NCI-H2171 treated with DMSO at 0.1 percent for 48 hours (cell line): ENCODE data around the gene GMEB2.
A peak's percentile ranks its signal among the peaks of the same experiment; 100 is the strongest.

Source experiments
- DNase-seq: peaks from one replicate; lab custom pipeline; 2025; lab: John Stamatoyannopoulos, UW

Gene GMEB2

DNA sequence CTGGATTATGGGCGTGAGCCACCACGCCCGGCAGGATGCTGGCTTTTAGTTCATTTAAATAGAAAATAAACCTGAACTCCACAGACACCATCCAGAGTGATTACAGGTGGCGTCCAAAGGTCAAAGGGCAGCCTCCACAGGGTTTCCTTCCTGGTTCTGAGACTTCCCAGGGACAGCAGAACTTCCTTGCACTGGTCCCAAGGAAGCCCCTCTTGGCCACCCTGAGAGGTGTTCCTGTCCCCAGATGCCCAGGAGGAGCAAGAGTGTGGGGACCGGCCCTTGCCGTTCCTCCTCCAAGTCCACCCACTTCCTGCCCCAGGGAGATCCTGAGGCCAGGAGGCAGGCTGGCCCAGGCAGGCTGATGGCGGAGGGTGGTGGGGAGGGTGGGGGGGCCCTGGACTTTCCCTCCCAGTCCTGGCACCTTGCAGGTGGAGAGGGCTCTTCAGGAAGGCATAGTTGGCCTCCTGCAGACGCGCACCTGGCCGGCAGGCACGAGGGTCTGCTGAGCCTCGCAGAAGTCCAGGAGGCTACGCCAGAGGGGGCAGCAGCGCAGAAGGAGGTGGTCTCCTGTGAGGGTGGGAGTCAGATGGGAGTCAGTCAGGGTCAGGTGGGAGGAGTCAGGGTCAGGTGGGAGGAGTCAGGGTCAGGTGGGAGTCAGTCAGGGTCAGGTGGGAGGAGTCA is 68.0 kb downstream of the GMEB2 start:
- DNase-seq: no peak

DNA sequence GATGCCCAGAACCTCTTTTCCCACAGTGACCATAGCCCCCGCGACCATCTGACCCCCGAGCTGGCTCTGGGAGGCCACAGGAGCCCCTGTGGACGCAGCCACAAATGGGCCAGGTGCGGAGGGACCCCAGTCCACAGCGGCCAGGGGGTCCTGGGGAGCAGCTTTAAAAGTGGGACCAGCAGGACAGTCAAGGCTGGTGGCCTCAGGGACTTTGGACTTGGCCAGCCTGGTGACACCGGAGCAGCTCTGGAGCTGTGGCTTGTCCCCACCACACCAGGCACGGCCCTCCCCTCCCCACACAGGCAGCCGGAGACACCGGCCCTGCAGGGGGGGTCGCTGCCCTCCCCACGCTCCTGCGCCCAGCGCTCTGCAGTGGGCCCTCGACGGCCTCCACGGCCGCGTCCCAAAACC is 69.4 kb downstream of the GMEB2 start:
- DNase-seq: no peak

DNA sequence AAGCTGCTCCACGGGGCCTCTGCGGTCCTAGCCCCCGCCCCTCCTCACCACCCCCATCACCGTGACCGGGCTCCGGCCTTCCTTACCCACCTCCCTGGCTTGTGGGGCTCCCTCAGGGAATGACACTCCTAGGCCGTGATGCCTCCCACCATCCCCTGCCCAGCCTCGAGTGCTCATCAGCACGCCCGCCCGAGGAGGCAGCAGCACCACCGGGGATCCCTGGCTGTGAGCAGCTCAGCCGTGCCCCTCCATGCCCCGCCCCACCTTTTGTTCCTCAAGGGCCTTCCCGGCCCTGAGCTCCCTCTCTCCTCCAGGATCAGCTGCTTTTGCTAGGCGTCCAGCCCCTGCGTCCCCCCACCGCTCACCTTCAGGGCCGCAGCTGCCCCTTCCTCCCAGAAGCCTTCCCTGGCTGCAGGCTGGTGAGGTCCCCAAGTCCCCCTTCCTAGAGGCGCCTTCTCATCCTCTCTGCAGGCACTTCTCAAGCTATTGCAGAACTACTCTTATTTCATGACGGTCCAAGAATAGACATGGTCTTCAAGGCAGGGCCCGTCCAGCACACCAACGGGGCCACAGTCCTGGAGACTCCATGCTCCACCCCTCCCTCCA is 69.9 kb downstream of the GMEB2 start:
- DNase-seq: no peak

DNA sequence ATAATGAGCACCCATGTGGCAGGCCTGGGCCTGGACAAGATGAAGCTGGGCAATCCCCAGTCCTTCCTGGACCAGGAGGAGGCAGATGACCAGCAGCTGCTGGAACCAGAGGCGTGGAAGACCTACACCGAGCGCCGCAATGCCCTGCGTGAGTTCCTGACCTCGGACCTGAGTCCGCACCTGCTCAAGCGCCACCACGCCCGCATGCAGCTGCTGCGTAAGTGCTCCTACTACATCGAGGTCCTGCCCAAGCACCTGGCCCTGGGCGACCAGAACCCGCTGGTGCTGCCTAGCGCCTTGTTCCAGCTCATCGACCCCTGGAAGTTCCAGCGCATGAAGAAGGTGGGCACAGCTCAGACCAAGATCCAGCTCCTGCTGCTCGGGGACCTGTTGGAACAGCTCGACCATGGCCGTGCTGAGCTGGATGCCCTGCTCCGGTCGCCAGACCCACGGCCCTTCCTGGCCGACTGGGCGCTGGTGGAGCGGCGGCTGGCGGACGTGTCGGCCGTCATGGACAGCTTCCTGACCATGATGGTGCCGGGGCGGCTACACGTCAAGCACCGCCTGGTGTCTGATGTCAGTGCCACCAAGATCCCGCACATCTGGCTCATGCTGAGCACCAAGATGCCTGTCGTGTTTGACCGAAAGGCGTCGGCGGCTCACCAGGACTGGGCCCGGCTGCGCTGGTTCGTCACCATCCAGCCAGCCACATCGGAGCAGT is 71.1 kb downstream of the GMEB2 start:
- no peak for DNase-seq

DNA sequence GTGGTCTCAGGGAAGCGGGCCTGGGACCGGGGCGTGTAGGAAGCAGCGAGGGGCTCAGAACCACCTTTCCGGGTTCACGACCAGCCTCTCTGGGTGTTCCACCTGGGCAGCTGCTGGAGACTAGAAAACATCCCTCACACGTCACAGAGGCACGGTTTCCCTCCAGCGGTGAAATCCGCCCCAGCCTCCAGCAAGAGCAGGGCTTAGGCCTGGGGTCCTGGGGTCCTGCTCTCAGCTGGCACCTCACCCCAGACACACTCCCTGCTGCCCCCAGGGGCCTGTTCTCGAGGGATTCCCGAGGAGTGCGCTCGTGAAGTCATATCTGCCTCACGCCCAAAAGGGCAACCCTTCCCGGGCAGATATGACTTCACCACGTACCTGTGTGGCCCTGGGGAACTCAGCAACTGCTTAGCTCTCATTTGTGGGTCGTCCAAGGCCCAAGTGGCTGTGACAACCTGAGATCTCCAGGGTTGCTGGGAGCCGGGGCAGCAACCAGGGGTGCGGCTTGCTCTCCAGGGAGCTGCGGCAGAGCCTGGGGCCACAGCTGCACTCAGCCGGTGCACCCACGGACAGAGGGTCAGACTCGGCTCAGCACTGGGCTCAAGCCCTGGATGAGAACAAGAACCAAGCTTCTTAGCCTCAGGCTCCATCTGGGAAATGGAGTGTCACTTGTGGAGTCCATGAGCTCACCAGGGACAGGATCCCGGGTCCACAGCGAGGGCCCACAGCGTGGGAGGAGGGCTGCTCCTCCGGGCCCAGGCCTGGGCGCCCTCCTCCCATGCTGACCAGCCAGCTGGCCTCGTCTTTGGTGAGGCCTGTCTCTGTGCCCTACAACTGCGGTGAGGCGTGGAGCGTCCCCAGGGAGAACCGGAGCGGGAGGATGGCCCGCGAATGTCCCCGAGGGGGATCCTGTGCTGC is 72.3 kb downstream of the GMEB2 start:
- no peak for DNase-seq

DNA sequence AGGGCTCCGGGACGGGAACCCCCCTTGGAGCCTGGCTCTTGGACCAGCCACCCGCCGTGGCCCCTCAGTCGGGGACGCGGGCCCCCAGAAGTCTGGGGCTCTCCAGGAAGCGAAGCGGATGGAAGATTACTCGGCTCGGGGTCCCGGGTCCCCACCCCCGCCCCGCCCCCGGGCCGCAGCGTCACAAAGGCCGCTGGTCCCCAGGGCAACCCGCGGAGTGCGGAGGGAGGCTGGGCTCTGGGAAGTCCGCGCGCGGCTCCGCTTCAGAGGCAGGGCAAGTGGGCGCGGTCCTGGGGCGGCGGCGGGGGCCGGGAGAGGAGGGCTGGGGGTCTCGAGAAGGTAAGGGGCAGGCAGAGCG is 73.0 kb downstream of the GMEB2 start, which contains the start of gene FNDC11:
TSS of gene FNDC11 (plus strand) at position 227 of the 358 bp plus-strand sequence. CDS start 1,505 bp downstream, outside the sequence.
- DNase-seq: peak; percentile 29

DNA sequence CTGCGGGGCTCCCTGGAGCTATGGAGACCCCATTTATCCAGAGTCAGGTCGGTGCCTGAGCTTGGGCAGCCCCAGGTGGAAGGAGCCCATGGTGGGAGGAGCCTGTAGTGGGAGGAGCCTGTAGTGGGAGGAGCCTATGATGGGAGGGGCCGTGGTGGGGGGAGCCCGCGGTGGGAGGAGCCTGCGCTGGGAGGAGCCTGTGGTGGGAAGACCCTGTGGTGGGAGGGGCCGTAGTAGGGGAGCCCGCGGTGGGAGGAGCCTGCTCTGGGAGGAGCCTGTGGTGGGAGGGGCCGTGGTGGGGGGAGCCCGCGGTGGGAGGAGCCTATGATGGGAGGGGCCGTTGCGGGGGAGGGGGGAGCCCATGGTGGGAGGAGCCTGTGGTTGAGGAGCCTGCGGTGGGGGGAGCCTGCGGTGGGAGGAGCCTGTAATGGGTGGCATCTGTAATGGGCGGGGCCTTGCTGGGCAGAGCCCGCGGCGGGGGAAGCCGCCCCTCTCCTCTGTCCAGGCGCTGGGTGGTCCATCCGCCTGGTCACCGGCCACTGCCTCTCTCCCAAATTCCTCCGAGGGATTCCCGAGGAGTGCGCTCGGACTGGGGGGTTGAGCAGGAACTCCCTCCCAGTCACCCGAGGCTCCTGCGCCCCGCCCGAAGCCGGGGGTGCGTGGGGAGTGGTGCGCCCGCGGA is 73.5 kb downstream of the GMEB2 start:
- DNase-seq: peak; percentile 87

DNA sequence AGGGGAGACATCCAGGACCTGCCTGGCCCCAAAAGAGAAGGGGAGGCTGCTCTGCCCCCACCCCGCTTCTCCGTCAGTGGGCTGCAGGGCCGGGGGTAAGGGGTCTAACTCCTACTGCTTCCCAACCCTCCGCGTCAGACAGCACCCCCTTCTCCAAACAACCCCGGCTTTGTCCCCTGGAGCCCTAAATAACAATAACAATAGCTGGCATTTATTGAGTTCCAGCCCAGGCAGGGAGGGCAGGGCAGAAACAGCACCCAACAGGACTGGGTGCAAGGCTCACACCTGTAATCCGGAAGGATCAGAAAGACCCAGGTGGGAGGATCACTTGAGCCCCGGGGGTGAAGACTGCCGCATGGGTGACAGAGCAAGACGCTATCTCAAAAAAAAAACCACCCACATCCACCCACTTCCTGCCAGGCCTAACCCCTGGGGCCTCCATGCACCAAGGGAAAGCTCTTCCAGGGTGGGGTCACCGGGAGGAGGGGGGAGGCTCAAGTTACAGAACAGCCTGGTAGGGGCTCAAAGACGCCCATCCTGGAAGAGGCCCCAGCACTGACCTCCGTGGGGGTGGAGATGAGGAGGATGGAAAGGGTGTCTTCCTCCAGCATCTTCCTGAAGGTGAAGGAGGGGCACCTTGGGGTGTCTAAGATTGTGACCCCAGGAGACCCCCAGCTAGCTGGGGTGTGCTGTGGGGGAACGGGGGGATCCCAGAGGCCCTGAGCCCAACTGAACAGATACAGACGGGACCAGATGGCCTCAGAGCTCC is 74.2 kb downstream of the GMEB2 start:
- peak; percentile 67 for DNase-seq

DNA sequence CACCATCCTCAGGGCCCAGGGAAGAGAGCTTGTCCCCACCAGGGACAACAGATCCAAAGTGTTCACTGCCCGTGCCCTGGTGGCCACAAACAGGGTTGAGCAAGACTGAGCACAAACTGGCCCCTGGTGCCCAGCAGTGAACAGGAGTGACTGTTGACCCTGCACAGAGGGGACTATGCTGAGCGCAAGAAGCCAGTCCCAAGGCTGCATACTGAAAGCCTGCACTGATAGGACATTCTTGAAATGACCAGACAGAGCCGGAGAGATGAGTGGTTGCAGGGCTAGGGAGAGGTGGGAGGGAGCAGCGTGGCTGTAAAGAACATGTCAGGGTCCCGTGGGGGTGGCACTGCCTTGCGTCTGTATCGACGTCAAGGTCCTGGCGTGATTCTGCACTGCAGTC is 75.8 kb downstream of the GMEB2 start:
- DNase-seq: no peak

DNA sequence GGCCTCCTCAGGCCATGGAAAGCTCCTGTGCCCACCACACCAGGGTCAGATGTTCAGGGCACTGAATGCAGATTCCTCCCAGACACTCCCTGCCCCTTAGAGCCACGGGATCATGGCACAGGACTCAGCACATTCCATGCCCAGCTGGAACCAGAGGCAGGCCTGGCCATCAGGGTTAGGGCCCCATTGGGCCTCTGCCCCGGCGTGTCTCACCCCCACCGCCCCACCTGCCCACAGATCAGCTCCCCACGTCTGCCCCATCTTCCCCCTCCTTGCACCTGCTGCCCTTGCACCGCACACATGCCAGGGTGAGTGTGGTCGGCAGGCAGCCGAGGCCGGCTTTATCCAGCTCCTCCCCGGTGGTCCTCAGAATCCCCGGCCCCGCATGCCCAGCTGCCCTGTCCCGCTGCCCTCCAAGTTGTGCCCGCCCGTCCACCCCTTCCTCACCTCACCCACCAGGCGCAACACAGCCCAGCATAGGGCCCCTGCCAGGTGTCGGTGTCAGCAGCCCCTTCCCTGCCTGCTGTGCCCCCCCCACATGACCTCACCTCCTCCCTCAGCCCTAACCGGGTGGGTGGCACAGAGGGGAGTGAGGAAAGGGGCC is 77.1 kb downstream of the GMEB2 start:
- DNase-seq: no peak

DNA sequence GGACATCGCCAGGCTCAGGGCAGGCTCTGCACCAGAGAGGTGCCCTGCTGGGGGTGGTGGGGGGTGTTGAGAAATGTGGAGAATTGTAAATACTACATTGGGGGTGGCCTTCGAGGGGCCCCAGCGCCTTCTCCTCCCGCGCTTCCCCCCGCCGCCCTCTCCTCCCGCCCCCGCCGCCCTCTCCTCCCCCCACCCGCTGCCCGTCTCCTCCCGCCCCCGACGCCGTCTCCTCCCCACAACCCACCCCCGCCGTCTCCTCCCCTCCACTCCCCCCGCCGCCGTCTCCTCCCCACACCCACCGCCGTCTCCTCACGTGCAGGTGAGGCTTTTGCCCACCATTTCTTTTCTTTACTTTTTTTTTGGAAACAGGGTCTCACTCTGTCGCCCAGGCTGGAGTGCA is 77.9 kb downstream of the GMEB2 start:
- DNase-seq: no peak

DNA sequence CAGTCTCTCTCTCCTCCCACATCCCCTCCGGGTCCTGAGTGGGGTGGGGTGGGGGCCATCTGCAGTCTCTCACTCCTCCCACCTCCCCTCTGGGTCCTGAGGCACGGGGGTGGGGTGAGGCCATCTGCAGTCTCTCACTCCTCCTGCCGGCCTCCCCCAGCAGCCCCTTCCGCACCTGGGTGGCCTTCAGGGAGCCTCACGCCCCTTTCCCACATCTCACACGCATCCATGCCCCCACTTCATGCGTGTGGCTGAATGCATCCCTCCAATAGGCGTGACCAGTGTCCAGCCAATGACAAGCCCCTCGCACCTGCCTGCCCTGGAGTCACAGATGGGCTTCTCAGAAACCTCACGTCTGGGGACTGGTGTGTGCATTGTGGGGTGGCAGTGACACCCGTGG is 78.4 kb downstream of the GMEB2 start:
- no peak for DNase-seq

DNA sequence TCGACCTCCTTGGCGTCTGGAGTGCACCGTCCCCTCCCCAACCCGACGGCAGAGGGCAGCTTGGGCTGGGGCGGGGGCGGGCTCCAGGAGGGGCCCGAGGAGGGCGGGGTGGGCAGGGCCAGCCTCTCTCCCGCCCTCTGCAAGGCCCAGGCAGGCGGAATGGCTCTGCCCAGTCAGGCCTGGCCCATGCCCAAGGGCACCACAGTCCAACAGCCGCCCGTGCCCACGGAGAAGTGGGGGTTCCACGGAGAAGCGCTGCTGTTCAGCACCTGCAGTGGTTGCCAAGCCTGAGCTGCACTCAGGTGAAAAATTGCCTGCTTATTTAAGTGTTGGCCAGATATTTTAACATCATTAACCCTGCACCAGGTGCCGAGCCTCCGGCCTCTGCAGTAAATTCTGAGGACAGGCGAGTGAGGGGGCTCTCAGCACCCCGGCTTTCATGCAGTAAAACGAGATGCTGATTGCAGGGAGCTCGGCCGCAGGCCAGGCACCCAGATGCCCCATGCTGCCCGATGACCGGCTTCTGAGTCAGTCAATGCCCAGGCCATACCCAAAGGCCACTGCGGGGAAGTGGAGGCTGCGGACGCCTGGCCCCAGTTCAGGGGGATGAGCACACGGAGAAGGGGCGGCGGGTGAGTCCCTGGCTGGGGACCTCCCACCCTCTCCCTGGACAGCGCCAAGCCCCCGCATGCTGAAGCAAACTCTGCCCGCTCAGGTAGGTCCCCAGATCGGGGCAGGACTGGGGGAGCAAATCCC is 79.0 kb downstream of the GMEB2 start, which contains the start of gene SRMS:
TSS of gene SRMS (minus strand) at position 25 of the 756 bp plus-strand sequence. CDS start 286 bp downstream, outside the sequence.
- DNase-seq: no peak

DNA sequence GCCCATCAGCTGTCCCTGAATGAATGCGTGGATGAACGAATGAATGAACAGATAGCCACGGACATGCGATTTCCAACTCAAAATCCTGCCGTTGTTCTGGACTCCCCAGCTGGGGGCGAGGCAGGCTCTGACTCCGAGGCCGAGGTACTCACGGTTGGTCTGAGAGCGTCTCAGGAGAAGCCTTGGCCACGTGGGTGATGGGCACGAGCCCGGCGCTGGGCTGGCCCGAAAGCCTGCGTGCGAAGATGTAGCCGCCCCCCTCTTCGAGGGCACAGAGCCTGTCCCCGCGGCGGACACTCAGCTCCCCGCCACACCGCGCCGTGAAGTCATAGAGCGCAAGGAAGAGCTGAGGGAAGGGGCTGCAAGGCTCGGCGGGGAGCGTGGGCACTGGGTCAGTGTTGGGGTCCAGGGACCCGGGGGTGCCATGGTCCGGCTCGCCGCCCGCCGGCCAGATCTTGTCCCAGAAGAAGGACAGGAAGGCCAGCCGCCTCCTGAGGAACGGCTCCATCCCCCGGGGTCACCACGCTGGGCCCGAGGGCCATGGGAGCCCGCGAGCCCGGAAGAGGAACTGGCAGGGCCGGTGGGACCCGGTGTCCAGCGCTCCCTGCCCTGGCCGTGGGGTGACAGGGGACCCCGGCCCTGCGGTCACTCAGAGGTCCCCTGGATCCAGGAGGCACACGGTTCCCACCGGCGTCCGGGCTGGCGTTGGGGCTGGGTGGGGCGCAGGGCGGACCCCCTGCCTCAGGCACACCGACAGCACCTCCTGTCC is 79.8 kb downstream of the GMEB2 start:
- DNase-seq: no peak

DNA sequence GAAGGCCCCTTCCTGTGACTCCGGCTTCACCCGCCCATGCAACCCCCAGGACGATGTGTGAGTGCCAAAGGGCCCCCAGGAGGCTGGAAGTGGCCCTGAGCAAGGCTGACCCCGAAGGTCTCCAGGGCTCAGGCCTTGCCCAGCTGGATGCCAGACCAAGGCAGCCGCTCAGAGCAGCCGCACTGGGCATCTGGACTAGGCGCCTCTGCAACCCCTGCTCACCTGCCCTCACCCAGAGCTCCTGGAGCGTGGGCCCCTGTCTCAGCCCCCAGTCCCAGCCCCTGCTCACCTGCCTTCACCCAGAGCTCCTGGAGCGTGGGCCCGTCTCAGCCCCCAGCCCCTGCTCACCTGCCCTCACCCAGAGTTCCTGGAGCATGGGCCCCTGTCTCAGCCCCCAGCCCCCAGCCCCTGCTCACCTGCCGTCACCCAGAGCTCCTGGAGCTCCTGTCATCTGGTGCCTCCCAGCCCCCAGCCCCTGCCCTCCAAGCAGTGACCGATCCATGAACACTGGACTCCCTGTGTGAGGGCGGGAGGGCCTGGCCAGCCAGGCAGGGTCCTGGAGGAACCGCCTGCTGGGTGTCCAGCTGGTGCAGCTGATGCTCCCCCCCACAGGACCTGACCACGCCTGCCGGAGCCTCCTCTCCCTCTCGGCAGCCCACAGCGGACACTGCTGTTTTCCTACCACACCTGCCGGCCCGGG is 80.5 kb downstream of the GMEB2 start:
- no peak for DNase-seq

DNA sequence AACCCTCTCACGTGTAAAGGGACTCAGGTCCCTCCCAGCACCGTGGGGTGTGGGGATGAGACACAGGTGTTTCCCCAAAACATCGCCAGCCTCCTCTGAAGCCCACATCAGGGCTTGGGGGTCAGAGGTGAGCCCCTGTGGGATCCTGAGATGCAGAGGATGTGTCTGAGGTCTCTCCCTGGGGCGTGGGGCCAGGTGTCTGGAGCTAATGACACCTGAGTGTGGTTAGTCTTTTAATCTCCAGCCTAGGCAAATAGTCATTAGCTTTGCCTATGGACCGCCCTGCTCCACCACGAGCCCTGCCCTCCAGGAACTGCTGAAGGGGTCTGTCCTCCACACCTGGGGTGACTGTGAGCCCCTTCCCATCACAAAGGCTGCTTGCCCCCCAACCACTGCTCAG is 81.1 kb downstream of the GMEB2 start:
- no peak for DNase-seq

DNA sequence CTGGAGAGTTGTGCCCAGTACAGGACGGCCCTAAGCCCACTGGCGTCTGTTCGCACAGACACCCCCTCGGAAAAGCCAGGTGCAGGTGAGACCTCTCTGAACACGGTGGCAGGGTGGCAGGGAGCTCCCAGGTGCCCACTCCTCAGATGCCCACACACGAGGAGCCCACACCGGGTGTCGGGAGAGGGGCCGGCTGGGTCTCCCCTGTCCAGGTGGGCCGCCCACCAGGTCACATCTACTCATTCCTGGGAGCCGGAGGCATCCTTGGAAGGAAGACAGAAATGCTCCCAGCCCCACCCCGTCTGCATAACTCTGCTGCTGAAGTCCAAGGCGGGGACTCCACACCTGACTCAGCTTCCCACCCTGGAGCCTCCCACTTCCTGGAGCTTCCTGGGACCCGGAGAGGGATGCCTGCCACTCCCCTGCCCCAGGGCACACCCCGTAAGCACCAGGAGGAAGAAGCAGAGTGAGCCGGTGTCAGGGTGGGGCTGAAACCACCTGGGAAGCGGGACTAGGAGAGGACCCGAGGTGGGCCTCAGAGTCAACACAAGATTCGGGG is 81.9 kb downstream of the GMEB2 start:
- DNase-seq: no peak
